SU-DHL-6 (cell line): ENCODE measurements around the gene ISYNA1.

Experiments
- EZH2phosphoT487 ChIP-seq: fragments of 200-600 bp; sonication (generic), shearing (Covaris generic); conservative IDR thresholded peaks from 2 replicates; pipeline ENCODE4 v1.6.1; 2018; ENCODE audit warnings: mild to moderate bottlenecking, antibody characterized with exemption, low read length, moderate library complexity, mixed read lengths
- TF ChIP-seq, protein P1 (sequence below): fragments of 200-600 bp; sonication (generic); IDR thresholded peaks from one replicate; pipeline ENCODE4 v1.5.1; 2017; ENCODE audit warnings: antibody characterized with exemption, mild to moderate bottlenecking, low read length, moderate library complexity; ENCODE audit not compliant: insufficient read depth, poor library complexity, severe bottlenecking

DNA sequence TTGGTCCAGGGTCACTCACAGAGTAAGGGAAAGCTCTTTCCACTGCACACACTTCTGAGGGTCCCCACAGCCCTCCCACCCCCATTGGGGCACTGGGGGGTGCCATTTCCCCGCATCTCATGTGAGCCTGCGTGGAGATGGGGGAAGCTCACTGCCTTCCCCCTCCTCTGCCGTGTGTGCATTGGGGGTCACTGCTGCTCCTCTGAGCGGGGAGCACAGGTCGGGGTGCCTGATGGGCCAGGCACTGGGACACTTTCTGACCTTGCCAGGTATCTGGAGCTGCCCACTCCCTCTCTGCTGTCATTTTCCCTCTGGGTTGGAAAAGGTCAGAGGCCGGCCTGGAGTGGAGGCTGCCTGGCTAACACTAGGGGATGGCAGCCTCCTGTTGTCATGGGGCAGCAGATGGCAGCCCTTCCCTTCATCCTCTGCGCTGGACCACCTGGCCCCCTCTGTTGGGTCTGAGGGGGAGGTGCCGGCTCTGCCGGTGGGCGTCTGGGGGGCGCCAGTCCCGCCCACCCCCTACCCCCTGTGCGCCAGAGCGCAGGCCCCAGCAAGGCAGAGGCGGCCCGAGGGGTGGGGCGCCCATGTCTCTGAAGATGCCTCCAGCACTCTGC lies 9.7 kb downstream of the ISYNA1 start:
- TF ChIP-seq, protein P1, sequence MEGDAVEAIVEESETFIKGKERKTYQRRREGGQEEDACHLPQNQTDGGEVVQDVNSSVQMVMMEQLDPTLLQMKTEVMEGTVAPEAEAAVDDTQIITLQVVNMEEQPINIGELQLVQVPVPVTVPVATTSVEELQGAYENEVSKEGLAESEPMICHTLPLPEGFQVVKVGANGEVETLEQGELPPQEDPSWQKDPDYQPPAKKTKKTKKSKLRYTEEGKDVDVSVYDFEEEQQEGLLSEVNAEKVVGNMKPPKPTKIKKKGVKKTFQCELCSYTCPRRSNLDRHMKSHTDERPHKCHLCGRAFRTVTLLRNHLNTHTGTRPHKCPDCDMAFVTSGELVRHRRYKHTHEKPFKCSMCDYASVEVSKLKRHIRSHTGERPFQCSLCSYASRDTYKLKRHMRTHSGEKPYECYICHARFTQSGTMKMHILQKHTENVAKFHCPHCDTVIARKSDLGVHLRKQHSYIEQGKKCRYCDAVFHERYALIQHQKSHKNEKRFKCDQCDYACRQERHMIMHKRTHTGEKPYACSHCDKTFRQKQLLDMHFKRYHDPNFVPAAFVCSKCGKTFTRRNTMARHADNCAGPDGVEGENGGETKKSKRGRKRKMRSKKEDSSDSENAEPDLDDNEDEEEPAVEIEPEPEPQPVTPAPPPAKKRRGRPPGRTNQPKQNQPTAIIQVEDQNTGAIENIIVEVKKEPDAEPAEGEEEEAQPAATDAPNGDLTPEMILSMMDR: no peak
- TF ChIP-seq EZH2phosphoT487: no peak
